K562 (cell line): ENCODE measurements around the gene SETD3. TPM values are rescaled to one million over a fixed set of nuclear protein-coding genes. Genes with fewer than 3 reads are reported as not detected.

Experiments used
- ATAC-seq: fragments of 200-7000 bp; cut with Tn5 transposase; 3 replicates; pipeline ENCODE4 v1.9.1; 2020; ENCODE audit warnings: moderate library complexity
- BruUV-seq: library from RNA; stranded (reverse); fragments of 400-500 nt; replicated peaks from 2 replicates; lab custom pipeline; 2021; lab: Mats Ljungman, UMichigan
- CTCF ChIA-PET: fragments of 300-600 bp; formaldehyde crosslinking; extraction: SDS; loops from one replicate; lab custom pipeline; 2021; ENCODE audit warnings: low intra/inter-chr PET ratio; lab: Yijun Ruan, JAX
- POLR2A ChIA-PET: fragments of 300-600, 350-650 bp; sonication (Branson Sonifier 250); formaldehyde crosslinking; extraction: SDS; loops from one replicate; lab custom pipeline; 2021; ENCODE audit warnings: antibody characterized with exemption, inconsistent platforms; lab: Yijun Ruan, JAX
- DNase-seq, 4 experiments: peaks; one replicate each; pipeline versions ENCODE4 v3.0.0 to v3.0.0-alpha.2; 2011 to 2018; ENCODE audit warnings: low spot score in 3 of 4, mixed read lengths in 3 of 4; ENCODE audit errors: extremely low read depth in 1 of 4
- FAIRE-seq: peaks from 2 replicates; lab custom pipeline; 2011; peaks lifted over from hg19 to GRCh38; lab: Jason Lieb, UNC
- H2AFZ ChIP-seq: 2 replicates; pipeline ENCODE4 v1.6.0; 2011; ENCODE audit warnings: low read depth, low read length, control low read depth, inconsistent platforms
- H3K27ac ChIP-seq: fragments of 200-600 bp; 3 replicates; pipeline ENCODE4 v1.8.0; 2011; ENCODE audit warnings: low read depth, mild to moderate bottlenecking, control low read depth, inconsistent platforms, low read length, moderate library complexity, mixed read lengths; ENCODE audit errors: extremely low read depth
- H3K27me3 ChIP-seq, 2 experiments: fragments of 300-600 bp in 1 of 2; 2 replicates in 1 of 2; 3 replicates in 1 of 2; pipeline versions ENCODE4 v1.6.0 to v1.8.0; 2011; ENCODE audit warnings: inconsistent platforms in 2 of 2, low read length in 2 of 2, mild to moderate bottlenecking in 1 of 2, mixed read lengths in 1 of 2, moderate library complexity in 1 of 2; ENCODE audit not compliant: control insufficient read depth in 2 of 2, insufficient read depth in 2 of 2
- H3K36me3 ChIP-seq: fragments of 300-600 bp; 3 replicates; pipeline ENCODE4 v1.8.0; 2011; ENCODE audit warnings: mild to moderate bottlenecking, low read length, inconsistent platforms; ENCODE audit not compliant: control insufficient read depth, insufficient read depth
- H3K4me1 ChIP-seq, 2 experiments: fragments of 200-600 bp in 1 of 2; replicated peaks in 1 of 2; 2 replicates in 1 of 2; 3 replicates in 1 of 2; pipeline versions ENCODE4 v1.5.1 to v1.8.0; 2011; ENCODE audit warnings: inconsistent platforms in 2 of 2, low read length in 2 of 2, mild to moderate bottlenecking in 1 of 2, mixed read lengths in 1 of 2, moderate library complexity in 1 of 2; ENCODE audit not compliant: control insufficient read depth in 2 of 2, insufficient read depth in 2 of 2
- H3K4me2 ChIP-seq: 2 replicates; pipeline ENCODE4 v1.6.1; 2011; ENCODE audit warnings: low read length, control low read depth, inconsistent platforms, mixed read lengths; ENCODE audit not compliant: insufficient read depth
- H3K4me3 ChIP-seq: fragments of 200-600 bp; sonication (generic), shearing (Covaris generic); 2 replicates; pipeline ENCODE4 v1.5.1; 2016; ENCODE audit warnings: control low read depth, inconsistent platforms
- H3K79me2 ChIP-seq: fragments of 200-600 bp; 3 replicates; pipeline ENCODE4 v1.8.0; 2011; ENCODE audit warnings: low read length, inconsistent platforms; ENCODE audit not compliant: control insufficient read depth, insufficient read depth
- H3K9ac ChIP-seq, 2 experiments: 2 replicates each; pipeline versions ENCODE4 v1.6.0 to v1.6.1; 2011; ENCODE audit warnings: low read depth in 2 of 2, low read length in 2 of 2, control low read depth in 1 of 2, inconsistent platforms in 1 of 2, mild to moderate bottlenecking in 1 of 2, mixed read lengths in 1 of 2; ENCODE audit not compliant: insufficient read depth in 1 of 2
- H3K9me1 ChIP-seq: one replicate; pipeline ENCODE4 v1.6.0; 2011; ENCODE audit warnings: inconsistent platforms, mild to moderate bottlenecking, low read length, moderate library complexity; ENCODE audit not compliant: control insufficient read depth, insufficient read depth
- H3K9me3 ChIP-seq: replicated peaks from 2 replicates; pipeline ENCODE4 v1.5.1; 2011; ENCODE audit warnings: low read depth, low read length, inconsistent platforms; ENCODE audit not compliant: control insufficient read depth, insufficient read depth
- H4K20me1 ChIP-seq: replicated peaks from 2 replicates; pipeline ENCODE4 v1.6.1; 2011; ENCODE audit warnings: low read length, inconsistent platforms, mixed read lengths; ENCODE audit not compliant: control insufficient read depth, insufficient read depth
- CBX3 ChIP-seq, 2 experiments: IDR thresholded peaks; 1 replicate in 1 of 2; 2 replicates in 1 of 2; pipeline ENCODE4 v1.6.1; 2012; ENCODE audit warnings: inconsistent platforms in 2 of 2, low read length in 2 of 2, borderline replicate concordance in 1 of 2, control low read depth in 1 of 2
- MYC ChIP-seq, 2 experiments: fragments of 250-450 bp in 1 of 2; sonication (Bioruptor Pico) in 1 of 2; IDR thresholded peaks; 2 replicates each; pipeline versions ENCODE4 v1.5.1 to v1.6.1; 2012 to 2021; ENCODE audit warnings: low read depth in 2 of 2, borderline replicate concordance in 1 of 2, improper control_type of control experiment in 1 of 2, low read length in 1 of 2, mild to moderate bottlenecking in 1 of 2, moderate library complexity in 1 of 2
- NCOA4 ChIP-seq: fragments of 450-650 bp; IDR thresholded peaks from 2 replicates; pipeline ENCODE4 v1.6.1; 2018; ENCODE audit warnings: mild to moderate bottlenecking; ENCODE audit not compliant: partially characterized antibody
- NR2F6 ChIP-seq: fragments of 450-650 bp; formaldehyde crosslinking; IDR thresholded peaks from 2 replicates; pipeline ENCODE4 v1.4.0; 2020; ENCODE audit warnings: mild to moderate bottlenecking
- XRCC5 ChIP-seq: fragments of 200-400 bp; formaldehyde crosslinking; IDR thresholded peaks from 2 replicates; pipeline ENCODE4 v1.6.1; 2017; ENCODE audit warnings: low read depth, mild to moderate bottlenecking, low read length
- YBX1 ChIP-seq: fragments of 450-650 bp; IDR thresholded peaks from 2 replicates; pipeline ENCODE4 v1.7.1; 2016; ENCODE audit warnings: mild to moderate bottlenecking
- ZNF589 ChIP-seq: fragments of 200-800 bp; sonication (Bioruptor generic); IDR thresholded peaks from 2 replicates; pipeline ENCODE4 v1.6.1; 2016; ENCODE audit warnings: low read depth, missing genetic modification characterization, missing compliant biosample characterization
- ZNF79 ChIP-seq: fragments of 250-450 bp; sonication (Bioruptor Pico); IDR thresholded peaks from 2 replicates; pipeline ENCODE4 v1.4.0; 2020; ENCODE audit warnings: low read depth, mild to moderate bottlenecking, moderate library complexity
- ZSCAN29 ChIP-seq: fragments of 450-650 bp; IDR thresholded peaks from 2 replicates; pipeline ENCODE4 v1.6.1; 2017
- WGBS: fragments of 100-300 bp; shearing (Covaris generic); methylation state at CpG from one replicate; pipeline ENCODE4 v1.1.6; 2016; ENCODE audit warnings: low coverage, mixed read lengths; ENCODE audit not compliant: insufficient coverage; ENCODE audit errors: missing lambda C conversion rate; 5-methylcytosine and 5-hydroxymethylcytosine counted together
- in situ Hi-C: fragments of 300-500 bp; cut with MboI; formaldehyde crosslinking; loops from 4 replicates; pipeline ENCODE4 v1.15.0; 2018; ENCODE audit warnings: inconsistent platforms, mixed read lengths
- intact Hi-C: fragments of 100-400 bp; cut with micrococcal nuclease; formaldehyde crosslinking; loops from 2 replicates; pipeline ENCODE4 v1.14.2; 2022
- polyA plus RNA-seq, 8 experiments: library from polyadenylated mRNA; depleted of rRNA in 4 of 8; stranded (reverse) in 5 of 8; unstranded in 3 of 8; fragments of >200 nt; fragmentation: Nextera tagmentation in 2 of 8; fragmentation: Illumina TruSeq in 1 of 8; extraction: Ambion mirVana in 2 of 8; extraction: Trizol in 1 of 8; gene quantifications; 2 replicates each; pipeline versions ENCODE4 v1.2.1 to v1.2.3, GENCODE V29; 2011 to 2014; ENCODE audit warnings: inconsistent platforms in 1 of 8, missing spikeins in 1 of 8
- total RNA-seq, 7 experiments: library from RNA; depleted of rRNA in 6 of 7; stranded (reverse); fragments of >200 nt in 6 of 7; fragmentation: Illumina TruSeq in 2 of 7; extraction: Trizol in 2 of 7; gene quantifications; 2 replicates each; pipeline versions ENCODE4 v1.2.1 to v1.2.3, GENCODE V29; 2011 to 2021; ENCODE audit warnings: low replicate concordance in 1 of 7
- TF ChIP-seq, protein P1 (sequence below): sonication (generic); formaldehyde crosslinking; IDR thresholded peaks from 2 replicates; pipeline ENCODE4 v1.8.1; 2022; ENCODE audit warnings: missing genetic modification reagents
- TF ChIP-seq, protein P2 (sequence below): sonication (generic); formaldehyde crosslinking; IDR thresholded peaks from 2 replicates; pipeline ENCODE4 v1.8.1; 2023; ENCODE audit warnings: mild to moderate bottlenecking, missing genetic modification reagents

SETD3 gene
- total and polyA plus RNA-seq, 9 of the 15 experiments (the other 6 are each of a cell fraction or from before 2014, with no cell fraction given): 8.5 to 35.9 (median 26.5) TPM

- WGBS: 68% methylated on average over 11 of the region's 14 CpGs
- no peak overlapping the region for H2AFZ ChIP-seq
- H3K4me2 ChIP-seq: no peak overlapping the region
- TF ChIP-seq NR2F6 (CRISPR knock-in tag) (no peak), ZNF589 (CRISPR knock-in tag) (no peak), XRCC5 (no peak), ZNF79 (CRISPR knock-in tag) (no peak), YBX1 (no peak), CBX3 (IDR thresholded peaks at IDR 0.05; ENCODE audit: borderline replicate concordance in 1 of 2, low read length in 2 of 2) (no peak), MYC (IDR thresholded peaks at IDR 0.05; ENCODE audit: low read depth, low read length) (no peak), MYC (CRISPR knock-in tag; IDR thresholded peaks at IDR 0.05; ENCODE audit: borderline replicate concordance, low read depth) (no peak), NCOA4 (no peak), ZSCAN29 (no peak)
- TF ChIP-seq, protein P1, sequence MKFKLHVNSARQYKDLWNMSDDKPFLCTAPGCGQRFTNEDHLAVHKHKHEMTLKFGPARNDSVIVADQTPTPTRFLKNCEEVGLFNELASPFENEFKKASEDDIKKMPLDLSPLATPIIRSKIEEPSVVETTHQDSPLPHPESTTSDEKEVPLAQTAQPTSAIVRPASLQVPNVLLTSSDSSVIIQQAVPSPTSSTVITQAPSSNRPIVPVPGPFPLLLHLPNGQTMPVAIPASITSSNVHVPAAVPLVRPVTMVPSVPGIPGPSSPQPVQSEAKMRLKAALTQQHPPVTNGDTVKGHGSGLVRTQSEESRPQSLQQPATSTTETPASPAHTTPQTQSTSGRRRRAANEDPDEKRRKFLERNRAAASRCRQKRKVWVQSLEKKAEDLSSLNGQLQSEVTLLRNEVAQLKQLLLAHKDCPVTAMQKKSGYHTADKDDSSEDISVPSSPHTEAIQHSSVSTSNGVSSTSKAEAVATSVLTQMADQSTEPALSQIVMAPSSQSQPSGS (CRISPR knock-in tag): no peak
- TF ChIP-seq, protein P2, sequence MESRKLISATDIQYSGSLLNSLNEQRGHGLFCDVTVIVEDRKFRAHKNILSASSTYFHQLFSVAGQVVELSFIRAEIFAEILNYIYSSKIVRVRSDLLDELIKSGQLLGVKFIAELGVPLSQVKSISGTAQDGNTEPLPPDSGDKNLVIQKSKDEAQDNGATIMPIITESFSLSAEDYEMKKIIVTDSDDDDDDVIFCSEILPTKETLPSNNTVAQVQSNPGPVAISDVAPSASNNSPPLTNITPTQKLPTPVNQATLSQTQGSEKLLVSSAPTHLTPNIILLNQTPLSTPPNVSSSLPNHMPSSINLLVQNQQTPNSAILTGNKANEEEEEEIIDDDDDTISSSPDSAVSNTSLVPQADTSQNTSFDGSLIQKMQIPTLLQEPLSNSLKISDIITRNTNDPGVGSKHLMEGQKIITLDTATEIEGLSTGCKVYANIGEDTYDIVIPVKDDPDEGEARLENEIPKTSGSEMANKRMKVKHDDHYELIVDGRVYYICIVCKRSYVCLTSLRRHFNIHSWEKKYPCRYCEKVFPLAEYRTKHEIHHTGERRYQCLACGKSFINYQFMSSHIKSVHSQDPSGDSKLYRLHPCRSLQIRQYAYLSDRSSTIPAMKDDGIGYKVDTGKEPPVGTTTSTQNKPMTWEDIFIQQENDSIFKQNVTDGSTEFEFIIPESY (CRISPR knock-in tag): no peak
- intact Hi-C loops (no loop called here), in situ Hi-C loops (no loop called here)
- H3K4me1 ChIP-seq: peaks cover 0 to 25% of the 10 kb centered on the region in 2 experiments; a peak in 2 of 5 replicates
- 0 out of 2 replicates have a peak, but pooled peaks cover 6% of the 10 kb centered on the region for H4K20me1 ChIP-seq
- DNase-seq (no peak), FAIRE-seq (no peak), ATAC-seq (no peak)
- no peak overlapping the region for H3K4me3 ChIP-seq
- no peaks in the 10 kb centered on the region for H3K9me3 ChIP-seq
- H3K79me2 ChIP-seq: no peaks in the 10 kb centered on the region
- no peak overlapping the region for H3K9ac ChIP-seq
- H3K27ac ChIP-seq: no peak overlapping the region
- POLR2A ChIA-PET: interaction anchor here (0.5 to 0.8 kb wide), 2 partner anchors 10 to 513 kb away, joined by 4 to 5 read pairs; no protein-coding TSS in a partner anchor
- H3K27me3 ChIP-seq: no peaks in the 10 kb centered on the region
- H3K36me3 ChIP-seq: peaks cover 6% of the 10 kb centered on the region; the same call in 1 of the 3 replicates
- no peaks in the 10 kb centered on the region for H3K9me1 ChIP-seq
- CTCF ChIA-PET: interaction anchor here (3.1 kb wide), 1 partner anchor 112 kb away, joined by 22 read pairs; no protein-coding TSS in a partner anchor
- BruUV-seq: no TSS peak
Observed at GRCh38 chr14:99516871-99517642, 36.4 kb upstream of the SETD3 start.
